Tibial nerve (tissue), 3 donors: ENCODE results near the gene RBM44.

ENCODE experiments used
- POLR2A ChIP-seq, 2 donors: fragments of 450-650 bp; IDR thresholded peaks; one replicate each; pipeline ENCODE4 v1.6.1; 2017; ENCODE audit warnings: antibody characterized with exemption in 2 of 2, mild to moderate bottlenecking in 2 of 2, moderate library complexity in 2 of 2
- TF ChIP-seq, protein P1 (sequence below), 5 experiments: fragments of 200-600 bp in 3 of 5; fragments of 450-650 bp in 2 of 5; sonication (generic) in 3 of 5; IDR thresholded peaks; one replicate each; pipeline ENCODE4 v1.5.1; 2016 to 2019; ENCODE audit warnings: antibody characterized with exemption in 5 of 5, mild to moderate bottlenecking in 3 of 5, moderate library complexity in 2 of 5

DNA sequence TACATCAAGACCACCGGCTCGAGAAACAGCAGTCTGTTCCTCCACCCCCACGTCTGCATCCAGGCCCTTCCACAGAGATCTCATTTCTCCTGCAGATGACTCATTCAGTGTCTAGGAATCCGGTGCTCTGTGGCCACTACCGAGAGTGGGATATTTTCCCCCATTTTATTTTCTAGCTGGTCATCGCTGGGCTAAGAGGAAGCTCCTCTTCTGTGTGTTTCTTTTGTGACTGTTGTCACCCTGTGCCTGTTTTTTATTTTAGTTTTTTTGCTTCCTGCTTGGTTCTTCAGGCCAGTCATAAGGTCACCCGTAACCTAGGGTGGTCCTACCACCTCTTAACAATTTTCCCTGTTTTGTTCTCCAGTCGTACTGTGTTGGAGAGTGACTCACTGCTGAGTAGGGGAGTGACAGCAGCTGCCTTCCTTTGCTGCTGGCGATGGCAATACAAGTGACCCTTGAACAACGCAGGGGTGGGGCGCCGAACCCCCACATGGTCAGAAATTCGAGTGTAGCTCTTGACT is 67.6 kb downstream of the RBM44 start:
- TF ChIP-seq, protein P1, sequence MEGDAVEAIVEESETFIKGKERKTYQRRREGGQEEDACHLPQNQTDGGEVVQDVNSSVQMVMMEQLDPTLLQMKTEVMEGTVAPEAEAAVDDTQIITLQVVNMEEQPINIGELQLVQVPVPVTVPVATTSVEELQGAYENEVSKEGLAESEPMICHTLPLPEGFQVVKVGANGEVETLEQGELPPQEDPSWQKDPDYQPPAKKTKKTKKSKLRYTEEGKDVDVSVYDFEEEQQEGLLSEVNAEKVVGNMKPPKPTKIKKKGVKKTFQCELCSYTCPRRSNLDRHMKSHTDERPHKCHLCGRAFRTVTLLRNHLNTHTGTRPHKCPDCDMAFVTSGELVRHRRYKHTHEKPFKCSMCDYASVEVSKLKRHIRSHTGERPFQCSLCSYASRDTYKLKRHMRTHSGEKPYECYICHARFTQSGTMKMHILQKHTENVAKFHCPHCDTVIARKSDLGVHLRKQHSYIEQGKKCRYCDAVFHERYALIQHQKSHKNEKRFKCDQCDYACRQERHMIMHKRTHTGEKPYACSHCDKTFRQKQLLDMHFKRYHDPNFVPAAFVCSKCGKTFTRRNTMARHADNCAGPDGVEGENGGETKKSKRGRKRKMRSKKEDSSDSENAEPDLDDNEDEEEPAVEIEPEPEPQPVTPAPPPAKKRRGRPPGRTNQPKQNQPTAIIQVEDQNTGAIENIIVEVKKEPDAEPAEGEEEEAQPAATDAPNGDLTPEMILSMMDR (IDR thresholded peaks at IDR 0.05): no peak
- no peak for TF ChIP-seq POLR2A (IDR thresholded peaks at IDR 0.05)
